ENCODE results near the gene TPRG1. TPM values are rescaled to one million over a fixed set of nuclear protein-coding genes. Genes with fewer than 3 reads are reported as not detected.

TPRG1 gene
- total and polyA plus RNA-seq, 2 donors (not counting 1 experiment from before 2014, with no cell fraction given): 0.21 to 0.39 TPM

DNA sequence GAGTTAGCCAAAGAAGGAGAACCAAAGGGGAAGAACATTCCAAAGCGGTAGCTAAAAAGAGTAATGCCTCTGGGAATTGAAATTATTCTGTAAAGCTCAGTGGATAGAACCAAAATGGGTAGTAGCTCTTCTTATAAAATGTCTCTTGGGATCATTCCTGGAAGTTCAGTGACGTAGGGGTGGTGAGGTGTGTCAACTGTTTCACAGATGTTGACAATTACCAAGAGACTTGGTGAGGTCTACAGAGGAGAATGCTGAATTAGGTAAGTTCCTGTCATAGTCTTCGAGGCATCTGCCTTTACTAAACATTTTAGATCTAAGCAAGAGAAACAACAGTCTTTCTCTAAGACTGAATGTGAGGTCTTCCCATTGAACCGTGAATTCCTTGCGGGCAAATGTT lies 67.8 kb downstream of the TPRG1 start:
- Mint-ChIP-seq H3K27ac (no peak overlapping the region), H3K4me1 (peaks cover 8% of the 10 kb centered on the region), H3K9me3 (ENCODE audit: insufficient read depth) (peaks cover 2% of the 10 kb centered on the region), H3K4me3 (no peak overlapping the region), H3K27me3 (peaks cover 10% of the 10 kb centered on the region)
- ChIA-PET POLR2A (no interaction called here), CTCF (interaction anchor here (0.8 kb wide), 1 partner anchor 176 kb away, joined by 3 read pairs; no protein-coding TSS in a partner anchor)
- H3K27ac ChIP-seq (ENCODE audit: low read length in 2 of 2): no peak overlapping the region
- no peak for TF ChIP-seq EZH2 (IDR thresholded peaks at IDR 0.05; ENCODE audit: borderline replicate concordance, insufficient read depth, low read depth, low read length, poor library complexity, severe bottlenecking)
- TF ChIP-seq, protein P1, sequence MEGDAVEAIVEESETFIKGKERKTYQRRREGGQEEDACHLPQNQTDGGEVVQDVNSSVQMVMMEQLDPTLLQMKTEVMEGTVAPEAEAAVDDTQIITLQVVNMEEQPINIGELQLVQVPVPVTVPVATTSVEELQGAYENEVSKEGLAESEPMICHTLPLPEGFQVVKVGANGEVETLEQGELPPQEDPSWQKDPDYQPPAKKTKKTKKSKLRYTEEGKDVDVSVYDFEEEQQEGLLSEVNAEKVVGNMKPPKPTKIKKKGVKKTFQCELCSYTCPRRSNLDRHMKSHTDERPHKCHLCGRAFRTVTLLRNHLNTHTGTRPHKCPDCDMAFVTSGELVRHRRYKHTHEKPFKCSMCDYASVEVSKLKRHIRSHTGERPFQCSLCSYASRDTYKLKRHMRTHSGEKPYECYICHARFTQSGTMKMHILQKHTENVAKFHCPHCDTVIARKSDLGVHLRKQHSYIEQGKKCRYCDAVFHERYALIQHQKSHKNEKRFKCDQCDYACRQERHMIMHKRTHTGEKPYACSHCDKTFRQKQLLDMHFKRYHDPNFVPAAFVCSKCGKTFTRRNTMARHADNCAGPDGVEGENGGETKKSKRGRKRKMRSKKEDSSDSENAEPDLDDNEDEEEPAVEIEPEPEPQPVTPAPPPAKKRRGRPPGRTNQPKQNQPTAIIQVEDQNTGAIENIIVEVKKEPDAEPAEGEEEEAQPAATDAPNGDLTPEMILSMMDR (IDR thresholded peaks at IDR 0.05): no peak
- no peak overlapping the region for H2AFZ ChIP-seq (ENCODE audit: insufficient read depth, low read depth, low read length, poor library complexity, severe bottlenecking)
- intact Hi-C loops (cut with micrococcal nuclease): no loop called here
- H3K4me1 ChIP-seq (ENCODE audit: control insufficient read depth in 2 of 2, insufficient read depth in 2 of 2, low read length in 2 of 2): no peaks in the 10 kb centered on the region
- ATAC-seq (ENCODE audit: low read depth) (no peak), DNase-seq (no peak)
- H3K9me3 ChIP-seq (ENCODE audit: control extremely low read depth in 1 of 3, control insufficient read depth in 2 of 3, insufficient read depth in 1 of 3, low read length in 2 of 3): peaks cover 0 to 5% (median 3%) of the 10 kb centered on the region in 3 donors
- H4K20me1 ChIP-seq (ENCODE audit: control insufficient read depth, insufficient read depth, low read length, poor library complexity, severe bottlenecking): no peaks in the 10 kb centered on the region
- H3K4me3 ChIP-seq (ENCODE audit: control extremely low read depth in 1 of 5, extremely low read depth in 1 of 5, insufficient read depth in 1 of 5, low read depth in 2 of 5, low read length in 4 of 5): no peak overlapping the region
- H3K79me2 ChIP-seq (ENCODE audit: control insufficient read depth, insufficient read depth, low read length): no peaks in the 10 kb centered on the region
- 67% methylated on average over 4 of the region's 5 CpGs for WGBS (ENCODE audit: insufficient coverage)
- no peak overlapping the region for H3K9ac ChIP-seq (ENCODE audit: low read length)
- no peaks in the 10 kb centered on the region for H3K27me3 ChIP-seq (replicated peaks in 1 of 4; ENCODE audit: control extremely low read depth in 1 of 4, control insufficient read depth in 3 of 4, insufficient read depth in 4 of 4, low read length in 3 of 4)
- no peaks in the 10 kb centered on the region for H3K36me3 ChIP-seq (replicated peaks in 1 of 2; ENCODE audit: control extremely low read depth in 1 of 2, control insufficient read depth in 1 of 2, extremely low read depth in 1 of 2, insufficient read depth in 2 of 2, low read length in 1 of 2)
- no peak overlapping the region for H3K4me2 ChIP-seq (replicated peaks; ENCODE audit: low read depth, low read length, poor library complexity, severe bottlenecking)

DNA sequence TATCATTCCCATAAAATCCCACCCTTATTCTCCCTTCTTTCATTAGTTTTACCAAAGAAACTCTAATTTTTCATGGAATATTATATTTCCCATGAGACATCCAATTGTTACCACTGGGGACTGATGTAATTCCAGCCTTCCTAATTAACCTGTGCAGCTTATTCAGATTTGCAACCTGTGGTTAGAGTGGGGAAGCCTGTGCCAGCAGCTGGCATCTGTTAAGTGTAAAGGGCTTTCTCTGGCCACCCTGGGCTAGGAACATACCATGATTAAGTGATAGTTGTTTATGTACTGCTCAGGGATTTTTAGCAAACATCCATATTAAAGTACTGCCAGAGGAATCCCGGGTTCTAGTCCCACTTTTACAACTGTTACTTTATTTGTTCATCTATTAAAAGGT lies 78.2 kb downstream of the TPRG1 start:
- no peaks in the 10 kb centered on the region for H3K79me2 ChIP-seq (ENCODE audit: control insufficient read depth, insufficient read depth, low read length)
- H3K9ac ChIP-seq (ENCODE audit: low read length): no peak overlapping the region
- no peak overlapping the region for H2AFZ ChIP-seq (ENCODE audit: insufficient read depth, low read depth, low read length, poor library complexity, severe bottlenecking)
- H3K27ac Mint-ChIP-seq: no peak overlapping the region
- no CpG with 5 or more reads among the region's 1 CpG for WGBS (ENCODE audit: insufficient coverage)
- no peaks in the 10 kb centered on the region for H4K20me1 ChIP-seq (ENCODE audit: control insufficient read depth, insufficient read depth, low read length, poor library complexity, severe bottlenecking)
- H3K9me3 ChIP-seq (ENCODE audit: control extremely low read depth in 1 of 3, control insufficient read depth in 2 of 3, insufficient read depth in 1 of 3, low read length in 2 of 3): no peaks in the 10 kb centered on the region
- no peaks in the 10 kb centered on the region for H3K36me3 ChIP-seq (replicated peaks in 1 of 2; ENCODE audit: control extremely low read depth in 1 of 2, control insufficient read depth in 1 of 2, extremely low read depth in 1 of 2, insufficient read depth in 2 of 2, low read length in 1 of 2)
- no peak overlapping the region for H3K4me3 ChIP-seq (ENCODE audit: control extremely low read depth in 1 of 5, extremely low read depth in 1 of 5, insufficient read depth in 1 of 5, low read depth in 2 of 5, low read length in 4 of 5)
- intact Hi-C loops (cut with micrococcal nuclease): no loop called here
- peaks cover 18% of the 10 kb centered on the region for H3K27me3 Mint-ChIP-seq
- peaks cover 0 to 2% (median 0%) of the 10 kb centered on the region in 4 experiments for H3K27me3 ChIP-seq (replicated peaks in 1 of 4; ENCODE audit: control extremely low read depth in 1 of 4, control insufficient read depth in 3 of 4, insufficient read depth in 4 of 4, low read length in 3 of 4)
- ChIA-PET CTCF (no interaction called here), POLR2A (no interaction called here)
- H3K4me2 ChIP-seq (replicated peaks; ENCODE audit: low read depth, low read length, poor library complexity, severe bottlenecking): no peak overlapping the region
- ATAC-seq (ENCODE audit: low read depth) (no peak), DNase-seq (no peak)
- TF ChIP-seq, protein P1 (IDR thresholded peaks at IDR 0.05): no peak
- TF ChIP-seq EZH2 (IDR thresholded peaks at IDR 0.05; ENCODE audit: borderline replicate concordance, insufficient read depth, low read depth, low read length, poor library complexity, severe bottlenecking): no peak
- no peaks in the 10 kb centered on the region for H3K4me1 ChIP-seq (ENCODE audit: control insufficient read depth in 2 of 2, insufficient read depth in 2 of 2, low read length in 2 of 2)
- no peak overlapping the region for H3K27ac ChIP-seq (ENCODE audit: low read length in 2 of 2)
- H3K4me3 Mint-ChIP-seq: no peak overlapping the region
- H3K9me3 Mint-ChIP-seq (ENCODE audit: insufficient read depth): peaks cover 7% of the 10 kb centered on the region
- H3K4me1 Mint-ChIP-seq: no peaks in the 10 kb centered on the region

All from B cell (primary cell).